Islet of Langerhans (tissue), 1 donor: Measurements from ENCODE around the gene SKIC8.

Source experiments
- FAIRE-seq: peaks from one replicate; lab custom pipeline; 2011; peaks lifted over from hg19 to GRCh38; lab: Jason Lieb, UNC

The SKIC8 gene

DNA sequence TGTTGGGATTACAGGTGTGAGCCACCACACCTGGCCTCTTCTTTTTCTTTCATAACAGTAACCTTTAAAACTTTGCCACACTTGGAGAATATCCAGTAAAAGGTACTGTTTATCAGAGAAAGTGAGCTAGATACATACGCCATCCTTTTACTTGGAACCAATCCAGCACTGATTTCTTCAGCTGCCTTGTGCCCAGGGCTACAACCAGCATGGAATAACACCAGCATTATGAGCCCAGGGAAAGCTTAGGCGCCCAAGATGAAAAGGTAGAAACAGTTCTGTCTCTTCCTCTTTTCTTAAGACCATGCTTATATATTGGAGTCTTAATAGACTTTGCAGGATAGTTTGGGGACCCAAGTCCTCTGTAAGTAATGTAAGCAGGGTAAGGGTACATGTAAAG, 8.4 kb downstream of the SKIC8 start:
- FAIRE-seq, result no peak

DNA sequence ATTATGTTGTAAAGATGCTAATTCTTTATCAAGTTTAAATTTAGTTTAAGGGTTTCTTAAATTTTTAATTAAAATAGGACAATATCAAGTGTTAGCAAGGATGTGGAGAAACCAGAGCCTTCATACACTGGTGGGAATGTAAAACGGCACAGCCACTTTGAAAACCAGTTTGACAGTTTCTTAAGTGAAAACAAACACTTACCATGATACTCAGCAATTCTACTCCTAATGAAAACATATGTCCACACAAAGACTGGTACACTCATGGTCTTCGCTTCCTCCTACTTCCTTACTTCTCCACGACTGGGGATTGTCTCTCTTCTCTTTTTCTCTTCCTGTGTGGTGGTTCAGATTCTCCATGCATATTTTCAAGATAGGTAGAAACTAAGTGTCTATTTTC, 9.2 kb downstream of the SKIC8 start:
- FAIRE-seq, result no peak

- FAIRE-seq, result no peak
Measured at GRCh38 chr15:78284758-78285157, 14.7 kb downstream of the SKIC8 start.

- no peak for FAIRE-seq
Measured at GRCh38 chr15:78282324-78282723, 17.1 kb downstream of the SKIC8 start.

- FAIRE-seq, result no peak
Measured at GRCh38 chr15:78280319-78281072, 18.9 kb downstream of the SKIC8 start.

DNA sequence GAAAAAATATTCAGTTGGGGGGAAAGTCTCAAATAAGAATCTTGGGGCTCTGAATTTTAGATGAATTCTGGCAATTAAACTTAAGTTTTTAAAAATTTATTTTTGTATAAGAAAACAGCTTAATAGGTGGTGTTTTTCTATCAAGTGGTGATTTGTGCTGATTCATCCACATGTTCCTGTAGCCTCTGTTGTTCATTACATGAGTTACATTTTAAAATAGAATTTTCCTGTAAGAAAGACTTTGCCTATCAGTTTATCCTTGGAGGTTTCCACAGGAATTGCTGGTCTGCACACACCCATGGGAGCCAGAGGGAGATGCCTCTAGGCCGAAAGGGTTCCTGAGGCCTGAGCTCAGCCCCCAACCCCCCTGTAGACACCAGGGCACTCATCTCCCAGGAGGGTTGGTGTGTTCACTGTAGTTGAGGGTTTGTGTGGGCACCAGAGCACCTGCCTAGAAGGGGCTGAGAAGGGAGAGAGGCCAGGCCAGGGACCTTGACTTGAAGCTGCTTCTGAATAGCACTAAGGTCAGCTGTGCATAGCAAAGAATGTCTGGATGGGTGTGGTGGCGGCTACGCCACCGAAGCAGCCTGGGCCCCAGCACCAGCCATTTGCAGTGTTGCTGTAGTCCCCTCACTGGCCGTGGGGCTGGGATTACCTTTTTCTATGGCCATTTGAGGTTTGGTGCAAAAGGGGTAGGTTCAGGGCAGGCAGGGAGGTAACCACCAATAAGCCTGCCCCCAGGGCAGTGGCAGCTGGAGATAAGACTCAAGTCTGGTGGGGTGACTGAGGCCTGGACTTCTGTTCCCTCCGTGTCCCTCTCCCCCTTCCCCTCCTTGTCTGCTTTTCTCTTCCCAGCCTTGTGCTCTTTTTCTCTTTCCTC, 23.1 kb downstream of the SKIC8 start:
- no peak for FAIRE-seq

GRCh38 chr15:78274994-78275393, 24.4 kb downstream of the SKIC8 start:
- no peak for FAIRE-seq

DNA sequence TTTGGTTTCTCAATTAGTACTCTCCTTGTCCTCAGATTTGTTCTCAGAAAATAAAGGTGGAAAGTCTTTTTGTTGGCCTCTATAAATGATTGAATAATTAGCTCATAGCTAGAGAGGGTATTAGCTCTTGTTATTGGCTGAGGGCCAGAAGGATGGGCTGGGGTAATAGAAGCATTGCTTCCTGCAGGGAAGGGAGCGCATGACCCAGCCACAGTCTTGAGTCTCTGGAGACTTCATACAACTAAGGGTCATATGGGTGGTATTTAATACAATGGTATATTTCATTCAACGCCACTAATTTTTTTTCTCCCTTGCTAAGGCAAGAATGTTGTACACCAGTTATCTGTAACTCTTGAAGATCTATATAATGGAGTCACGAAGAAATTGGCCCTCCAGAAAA, 26.6 kb downstream of the SKIC8 start:
- FAIRE-seq, result no peak

DNA sequence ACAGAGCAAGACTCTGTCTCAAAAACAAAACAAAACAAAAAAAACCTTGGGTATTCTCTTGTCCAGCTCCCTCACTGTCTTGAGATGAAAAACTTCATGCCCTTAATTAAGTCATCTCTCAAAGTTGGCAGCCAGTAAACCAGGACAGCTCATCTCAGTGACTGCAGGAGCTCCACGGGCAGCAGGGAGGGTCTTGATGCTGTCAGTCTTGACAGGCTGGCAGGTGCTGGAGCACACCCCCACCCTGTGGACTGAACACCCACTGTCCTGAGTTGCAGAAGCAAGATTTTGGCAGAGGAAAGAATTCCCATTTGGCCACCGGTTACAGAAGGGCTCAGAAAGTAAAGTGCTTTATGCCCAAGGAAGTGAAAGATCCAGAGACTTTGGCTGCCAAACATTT, 27.1 kb downstream of the SKIC8 start:
- no peak for FAIRE-seq

- FAIRE-seq, result no peak
Measured at GRCh38 chr15:78266806-78267205, 32.6 kb downstream of the SKIC8 start.

- FAIRE-seq, result no peak
Measured at GRCh38 chr15:78266229-78266628, 33.2 kb downstream of the SKIC8 start.

DNA sequence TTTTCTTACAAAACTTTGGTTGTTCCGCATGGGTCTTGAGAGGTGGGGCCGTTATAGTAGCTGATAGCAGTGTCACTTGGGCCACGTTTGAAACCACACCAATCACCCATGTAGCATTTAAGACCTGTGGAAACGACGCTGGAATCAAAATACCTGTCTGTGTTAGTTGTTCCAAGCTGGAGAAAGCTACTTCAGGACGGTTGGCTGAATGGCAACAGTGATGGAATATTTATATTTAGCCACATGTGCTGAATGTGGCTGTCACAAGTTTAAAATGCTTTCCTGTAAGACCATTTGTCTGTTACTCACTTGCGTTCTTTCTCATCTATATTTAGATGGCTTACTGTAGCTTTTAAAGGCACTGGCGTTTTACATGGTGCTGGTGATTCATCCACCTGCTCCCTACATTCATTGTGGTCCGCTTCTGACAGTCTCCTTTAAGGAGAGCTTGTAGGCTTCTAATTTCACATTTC, 33.6 kb downstream of the SKIC8 start:
- peak; percentile 81 for FAIRE-seq

- FAIRE-seq, result no peak
Measured at GRCh38 chr15:78265137-78265460, 34.3 kb downstream of the SKIC8 start.

DNA sequence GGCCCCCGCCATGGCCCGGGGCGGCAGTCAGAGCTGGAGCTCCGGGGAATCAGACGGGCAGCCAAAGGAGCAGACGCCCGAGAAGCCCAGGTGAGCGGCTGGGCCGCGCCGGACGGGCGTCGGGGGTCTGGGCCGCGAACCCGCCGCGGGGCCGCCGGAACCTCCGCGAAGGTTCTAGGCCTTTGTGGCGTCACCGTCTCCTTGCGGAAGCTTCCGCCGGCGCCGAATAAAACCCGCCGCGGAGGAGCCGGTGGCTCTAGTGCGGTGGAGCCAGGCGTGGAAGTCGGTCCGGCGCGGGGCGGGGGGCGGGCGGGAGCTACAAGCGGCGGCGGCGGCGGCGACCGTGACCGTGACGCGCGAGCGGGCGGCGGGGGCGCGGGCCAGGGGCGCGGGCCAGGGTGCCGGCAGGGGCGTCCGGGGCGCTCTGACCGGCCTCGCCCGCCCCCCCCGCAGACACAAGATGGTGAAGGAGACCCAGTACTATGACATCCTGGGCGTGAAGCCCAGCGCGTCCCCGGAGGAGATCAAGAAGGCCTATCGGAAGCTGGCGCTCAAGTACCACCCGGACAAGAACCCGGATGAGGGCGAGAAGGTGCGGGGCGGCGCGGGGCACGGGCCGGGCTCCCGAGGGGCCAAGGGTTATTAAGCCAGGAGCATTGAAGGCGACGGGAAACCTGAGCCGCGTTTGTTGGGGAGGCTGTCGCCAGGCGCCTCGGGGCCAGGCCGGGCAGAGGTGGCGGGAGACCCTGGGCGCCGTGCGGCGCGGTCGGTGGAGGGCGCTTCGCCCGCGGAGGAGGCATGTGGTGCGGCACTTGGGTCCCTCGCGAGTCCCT, 34.9 kb downstream of the SKIC8 start, which contains the start of gene DNAJA4:
TSS of gene DNAJA4 (plus strand) at position 259 of the 833 bp plus-strand sequence. CDS start at position 461, 202 bp downstream.
- FAIRE-seq, result no peak

- FAIRE-seq, result no peak
Measured at GRCh38 chr15:78263907-78264303, 35.5 kb downstream of the SKIC8 start.

DNA sequence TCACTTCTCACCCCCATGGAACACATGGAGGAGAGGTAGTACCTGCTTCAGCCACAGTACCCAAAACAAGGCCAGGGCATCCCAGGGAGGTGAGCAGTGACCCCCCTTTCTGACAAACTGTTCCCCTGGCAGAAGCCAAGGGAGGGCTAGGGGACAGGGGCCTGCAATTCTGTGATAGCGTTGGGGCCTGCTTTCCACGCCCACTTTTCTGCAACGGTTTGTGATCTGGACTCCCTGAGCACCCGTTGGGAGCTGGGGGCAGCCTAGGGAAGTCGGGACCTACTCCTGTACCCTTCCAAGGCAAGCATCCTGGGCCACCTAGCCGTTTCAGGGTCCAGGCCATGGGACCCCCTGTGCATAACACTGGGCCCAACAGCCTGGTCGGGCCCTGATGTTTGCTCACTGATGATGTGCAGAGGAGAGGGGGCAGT, 36.0 kb downstream of the SKIC8 start:
- FAIRE-seq, result no peak

GRCh38 chr15:78261062-78261461, 38.3 kb downstream of the SKIC8 start:
- FAIRE-seq, result no peak

DNA sequence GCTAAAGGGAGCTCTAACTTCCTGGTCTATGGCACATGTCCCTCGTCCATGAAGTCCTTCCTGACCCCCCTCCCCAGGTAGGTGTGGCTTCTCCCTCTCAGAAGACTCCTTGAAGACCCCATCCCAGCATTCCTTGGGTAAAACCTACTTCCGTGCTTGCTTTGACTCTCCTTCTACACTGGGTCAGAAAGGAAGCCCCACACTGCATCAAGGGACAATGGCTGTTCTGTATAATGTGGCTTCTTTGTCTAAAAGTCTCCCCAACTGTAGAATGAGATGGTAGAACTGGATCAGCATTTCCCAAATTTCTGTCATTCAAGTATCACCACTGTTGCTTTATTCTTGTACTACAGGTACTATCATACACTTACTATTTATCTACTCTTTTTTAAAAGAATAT, 38.9 kb downstream of the SKIC8 start:
- no peak for FAIRE-seq

DNA sequence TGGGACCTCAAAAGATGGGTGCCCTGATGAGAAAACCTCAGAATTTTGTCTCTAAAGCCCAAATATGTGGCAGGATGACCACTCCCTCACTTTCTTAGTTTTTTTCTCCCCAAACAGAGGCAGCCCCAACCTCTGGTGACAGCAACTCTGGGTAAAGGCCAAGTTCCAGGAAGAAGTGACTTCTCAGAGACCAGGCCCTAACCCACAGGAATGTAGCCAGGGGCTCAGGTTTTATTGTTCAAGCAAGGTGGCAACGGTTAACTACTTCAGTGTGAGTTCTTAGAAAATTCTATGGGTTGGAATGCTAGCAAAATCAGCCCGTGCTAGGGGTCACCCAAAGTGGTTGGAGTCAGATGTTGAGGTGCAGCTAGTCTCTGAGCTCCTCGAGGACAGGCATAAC, 40.2 kb downstream of the SKIC8 start:
- no peak for FAIRE-seq

- no peak for FAIRE-seq
Measured at GRCh38 chr15:78257681-78258080, 41.7 kb downstream of the SKIC8 start.

DNA sequence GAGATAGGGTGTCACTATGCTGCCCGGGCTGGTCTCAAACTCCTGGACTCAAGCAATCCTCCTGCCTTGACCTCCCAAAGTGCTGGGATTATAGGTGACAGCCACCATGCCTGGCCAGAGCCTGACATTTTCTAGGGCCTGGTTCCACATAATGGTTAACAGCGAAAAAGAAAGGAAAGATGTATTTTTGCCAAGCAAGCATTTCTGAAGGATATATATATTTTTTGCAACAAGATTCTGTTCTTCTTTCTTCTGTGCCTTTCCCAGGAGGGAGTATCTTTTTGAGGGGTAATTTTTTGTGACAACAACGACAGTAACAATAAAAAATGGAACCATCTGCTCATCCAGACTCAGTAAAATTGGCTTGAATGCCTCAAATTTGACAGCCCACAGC, 43.4 kb downstream of the SKIC8 start:
- FAIRE-seq, result no peak

DNA sequence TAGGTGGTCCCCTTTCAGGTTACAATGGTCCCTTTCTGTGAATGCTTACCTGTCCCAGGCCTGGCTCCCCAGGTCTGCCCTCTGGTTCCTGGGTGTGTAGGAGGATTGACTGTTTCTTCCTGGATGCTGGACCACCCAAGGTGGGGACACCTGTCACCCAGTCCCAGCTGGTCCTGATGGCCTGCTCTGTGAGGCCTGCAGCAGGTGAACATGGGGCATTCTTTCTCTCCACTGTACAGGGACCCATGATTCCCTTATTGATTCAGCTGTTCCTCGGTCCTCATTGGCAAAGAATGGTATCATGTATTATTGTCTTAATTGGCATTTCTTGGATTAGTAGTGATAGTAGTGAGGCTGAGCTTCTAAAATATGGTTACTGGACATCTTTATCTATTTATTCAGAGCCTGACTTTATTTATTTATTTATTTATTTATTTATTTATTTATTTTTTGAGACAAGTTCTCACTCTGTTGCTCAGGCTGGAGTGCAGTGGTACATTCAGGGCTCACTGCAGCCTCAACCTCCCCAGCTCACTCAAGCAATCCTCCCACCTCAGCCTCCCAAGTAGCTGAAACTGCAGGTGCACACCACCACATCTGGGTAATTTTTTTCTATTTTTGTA, 43.9 kb downstream of the SKIC8 start:
- FAIRE-seq, result no peak
